Vagina (tissue), 2 donors: ENCODE measurements around the gene GSTA2.
"Not testable (repeated sequence)": the region's sequence is repeated elsewhere in the genome, so short reads cannot be mapped to it uniquely, and the experiment has no call there.

Source experiments
- POLR2A ChIP-seq, 2 donors: fragments of 450-650 bp; IDR thresholded peaks; one replicate each; pipeline ENCODE4 v1.6.1; 2017; ENCODE audit warnings: antibody characterized with exemption in 2 of 2, mild to moderate bottlenecking in 2 of 2, moderate library complexity in 2 of 2
- POLR2AphosphoS5 ChIP-seq, 2 donors: sonication (generic); formaldehyde crosslinking; IDR thresholded peaks; one replicate each; pipeline ENCODE4 v1.9.0; 2017; ENCODE audit warnings: antibody characterized with exemption in 2 of 2, mild to moderate bottlenecking in 2 of 2, low read depth in 1 of 2; ENCODE audit not compliant: insufficient read depth in 1 of 2
- TF ChIP-seq, protein P1 (sequence below), 3 experiments: fragments of 450-650 bp in 2 of 3; fragments of 200-600 bp in 1 of 3; sonication (generic) in 1 of 3; IDR thresholded peaks; one replicate each; pipeline ENCODE4 v1.5.1; 2017 to 2019; ENCODE audit warnings: antibody characterized with exemption in 3 of 3, mild to moderate bottlenecking in 2 of 3, moderate library complexity in 2 of 3

DNA sequence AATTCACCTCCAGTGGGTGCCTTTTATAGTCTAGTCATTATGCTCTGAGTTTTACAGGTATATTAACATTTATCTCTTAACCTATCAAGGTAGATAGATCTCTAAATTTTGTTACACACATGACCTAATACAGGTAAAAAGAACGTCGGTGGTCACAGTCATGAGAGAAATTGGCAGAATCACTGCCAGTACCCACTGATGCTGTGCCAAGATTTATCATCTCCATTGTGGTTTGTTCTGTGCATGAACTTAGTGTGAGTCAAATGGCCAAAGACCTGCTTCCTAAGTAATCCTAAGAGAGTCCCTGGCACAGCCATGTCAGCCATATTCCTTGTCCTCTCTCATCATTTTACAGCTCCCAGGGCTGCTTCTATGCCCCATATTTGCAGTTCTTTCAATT, 31.1 kb upstream of the GSTA2 start:
- TF ChIP-seq POLR2A (IDR thresholded peaks at IDR 0.05); POLR2AphosphoS5 (IDR thresholded peaks at IDR 0.05; ENCODE audit: insufficient read depth in 1 of 2, low read depth in 1 of 2): not testable (repeated sequence)
- TF ChIP-seq, protein P1, sequence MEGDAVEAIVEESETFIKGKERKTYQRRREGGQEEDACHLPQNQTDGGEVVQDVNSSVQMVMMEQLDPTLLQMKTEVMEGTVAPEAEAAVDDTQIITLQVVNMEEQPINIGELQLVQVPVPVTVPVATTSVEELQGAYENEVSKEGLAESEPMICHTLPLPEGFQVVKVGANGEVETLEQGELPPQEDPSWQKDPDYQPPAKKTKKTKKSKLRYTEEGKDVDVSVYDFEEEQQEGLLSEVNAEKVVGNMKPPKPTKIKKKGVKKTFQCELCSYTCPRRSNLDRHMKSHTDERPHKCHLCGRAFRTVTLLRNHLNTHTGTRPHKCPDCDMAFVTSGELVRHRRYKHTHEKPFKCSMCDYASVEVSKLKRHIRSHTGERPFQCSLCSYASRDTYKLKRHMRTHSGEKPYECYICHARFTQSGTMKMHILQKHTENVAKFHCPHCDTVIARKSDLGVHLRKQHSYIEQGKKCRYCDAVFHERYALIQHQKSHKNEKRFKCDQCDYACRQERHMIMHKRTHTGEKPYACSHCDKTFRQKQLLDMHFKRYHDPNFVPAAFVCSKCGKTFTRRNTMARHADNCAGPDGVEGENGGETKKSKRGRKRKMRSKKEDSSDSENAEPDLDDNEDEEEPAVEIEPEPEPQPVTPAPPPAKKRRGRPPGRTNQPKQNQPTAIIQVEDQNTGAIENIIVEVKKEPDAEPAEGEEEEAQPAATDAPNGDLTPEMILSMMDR (IDR thresholded peaks at IDR 0.05) = not testable (repeated sequence)
